IPS-15b (cell line): Measurements from ENCODE around the gene PGLYRP2.

Experiments
- H3K27me3 ChIP-seq: one replicate; pipeline ENCODE4 v1.6.1; 2013; ENCODE audit warnings: low read length; ENCODE audit not compliant: control insufficient read depth, insufficient read depth
- H3K36me3 ChIP-seq: one replicate; pipeline ENCODE4 v1.6.1; 2013; ENCODE audit warnings: low read length; ENCODE audit not compliant: control insufficient read depth, insufficient read depth
- H3K4me1 ChIP-seq: one replicate; pipeline ENCODE4 v1.6.1; 2013; ENCODE audit warnings: mild to moderate bottlenecking, low read length; ENCODE audit not compliant: control insufficient read depth, insufficient read depth
- H3K4me3 ChIP-seq: one replicate; pipeline ENCODE4 v1.5.1; 2013; ENCODE audit warnings: low read depth, low read length
- H3K9ac ChIP-seq: one replicate; pipeline ENCODE4 v1.6.1; 2013; ENCODE audit warnings: low read depth, mild to moderate bottlenecking, low read length
- H3K9me3 ChIP-seq: one replicate; pipeline ENCODE4 v1.6.1; 2013; ENCODE audit warnings: mild to moderate bottlenecking, low read length; ENCODE audit not compliant: control insufficient read depth, insufficient read depth

Gene PGLYRP2

DNA sequence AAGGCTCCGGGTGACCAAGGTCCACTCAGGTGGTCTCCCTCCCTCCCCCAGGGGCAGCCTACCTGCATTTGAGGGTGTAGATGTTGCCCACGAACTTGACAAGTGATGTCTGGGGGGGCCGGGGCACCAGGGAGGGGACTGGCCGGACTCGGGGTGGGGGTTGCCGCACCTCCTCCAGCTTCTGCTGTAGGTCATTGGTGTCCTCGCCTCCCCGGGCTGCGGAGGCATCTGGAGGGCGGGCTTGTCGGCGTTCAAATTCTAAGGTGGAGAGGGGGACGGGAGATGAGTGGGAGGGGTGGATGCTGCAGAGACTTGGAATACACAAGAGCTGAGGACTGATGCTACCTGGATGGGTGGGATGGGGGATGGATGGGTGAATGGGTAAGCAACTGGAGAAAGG, 55.2 kb downstream of the PGLYRP2 start:
- no peak overlapping the region for H3K9ac ChIP-seq
- peaks cover 3% of the 10 kb centered on the region for H3K4me1 ChIP-seq
- peaks cover 44% of the 10 kb centered on the region for H3K36me3 ChIP-seq
- no peak overlapping the region for H3K4me3 ChIP-seq
- no peaks in the 10 kb centered on the region for H3K27me3 ChIP-seq
- H3K9me3 ChIP-seq = no peaks in the 10 kb centered on the region

DNA sequence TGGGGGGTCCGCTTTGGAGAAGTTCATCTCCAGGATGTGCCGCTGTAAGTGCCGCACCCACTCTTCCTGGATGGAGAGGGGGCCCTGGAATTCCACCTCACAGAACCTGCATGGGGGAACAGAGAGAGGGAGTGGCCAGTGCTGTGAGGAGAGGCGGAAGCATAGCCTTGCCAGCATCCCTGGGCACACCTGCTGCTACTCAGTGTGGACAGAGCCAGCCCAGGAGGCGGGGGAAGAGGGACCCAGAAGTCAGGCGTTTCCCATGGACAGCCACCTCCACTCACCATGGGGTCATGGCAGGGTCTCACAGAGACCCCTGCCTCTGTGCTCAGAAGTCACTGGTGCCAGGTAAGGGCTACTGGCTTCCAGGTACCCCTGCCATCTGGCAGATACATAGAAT, 56.2 kb downstream of the PGLYRP2 start:
- H3K27me3 ChIP-seq = no peaks in the 10 kb centered on the region
- H3K4me1 ChIP-seq = peaks cover 3% of the 10 kb centered on the region
- no peaks in the 10 kb centered on the region for H3K9me3 ChIP-seq
- peaks cover 41% of the 10 kb centered on the region for H3K36me3 ChIP-seq
- H3K9ac ChIP-seq = no peak overlapping the region
- H3K4me3 ChIP-seq = no peak overlapping the region

DNA sequence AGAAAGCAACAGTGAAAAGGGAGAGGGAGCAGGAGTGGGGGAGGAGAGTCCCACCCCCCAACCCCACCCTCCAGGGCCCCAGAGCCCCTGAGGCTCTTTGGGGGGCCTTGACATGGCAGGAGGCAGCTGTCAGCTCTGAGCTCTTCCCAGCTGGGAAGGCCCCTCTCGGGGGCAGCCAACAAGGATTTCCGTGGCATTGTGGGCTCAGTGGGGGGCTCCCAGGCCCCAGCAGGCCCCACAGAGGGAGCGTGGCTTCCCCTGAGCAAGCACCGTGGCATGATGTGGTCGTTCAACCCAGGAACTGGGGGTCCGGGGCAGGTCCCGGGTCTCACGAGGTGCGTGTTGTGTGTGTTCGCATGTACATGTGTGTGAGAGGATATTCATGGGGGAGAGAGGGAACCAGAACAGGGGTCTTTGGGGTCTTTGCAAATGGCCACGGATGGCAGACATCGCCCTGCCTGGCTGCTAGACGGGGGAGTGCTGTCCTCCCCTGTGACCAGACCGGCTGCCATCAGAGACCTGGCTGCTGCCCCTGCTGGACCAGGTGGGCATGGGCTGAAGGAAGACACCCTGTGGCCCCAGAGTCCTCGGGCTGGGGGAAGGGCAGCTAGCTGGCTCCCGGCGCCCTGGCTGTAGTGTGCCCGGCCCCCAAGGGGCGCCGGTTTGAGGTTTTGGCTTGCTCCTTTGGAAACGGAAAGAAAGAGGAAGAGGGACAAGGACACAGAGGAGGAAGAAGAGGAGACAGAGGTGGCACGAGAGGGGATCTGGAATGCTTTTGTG, 56.8 kb downstream of the PGLYRP2 start:
- Histone ChIP-seq H3K36me3 (peaks cover 39% of the 10 kb centered on the region), H3K9ac (no peak overlapping the region), H3K4me3 (no peak overlapping the region), H3K27me3 (no peaks in the 10 kb centered on the region), H3K9me3 (no peaks in the 10 kb centered on the region), H3K4me1 (peaks cover 5% of the 10 kb centered on the region)

DNA sequence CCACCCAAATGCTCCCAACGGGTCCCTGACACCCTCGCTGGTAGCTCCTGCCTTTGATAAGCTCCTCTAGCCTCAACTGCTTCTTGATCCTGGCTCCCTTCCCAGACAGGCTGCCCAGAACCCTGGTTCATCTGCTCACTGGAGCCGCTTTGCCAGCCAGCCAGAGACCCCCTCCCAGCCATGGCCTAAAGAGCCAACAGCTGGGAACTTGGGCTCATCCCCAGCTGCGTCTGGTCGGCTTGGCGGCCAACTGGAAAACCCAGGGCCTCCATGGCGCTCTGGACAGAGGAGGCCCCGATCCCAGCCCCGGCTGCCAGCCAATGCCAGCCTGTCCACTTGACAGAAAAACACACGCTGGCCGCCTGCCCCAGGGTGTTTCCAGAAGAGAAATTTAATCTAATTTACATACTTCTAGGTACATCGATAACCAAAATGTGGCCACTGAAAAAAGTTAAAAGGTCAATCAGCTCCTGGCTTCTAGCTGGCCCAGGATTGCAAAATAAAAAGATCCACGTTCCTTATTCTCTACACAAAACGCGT, 57.5 kb downstream of the PGLYRP2 start:
- H3K4me1 ChIP-seq = peaks cover 6% of the 10 kb centered on the region
- H3K9me3 ChIP-seq = no peaks in the 10 kb centered on the region
- no peak overlapping the region for H3K4me3 ChIP-seq
- H3K27me3 ChIP-seq = no peaks in the 10 kb centered on the region
- H3K9ac ChIP-seq = no peak overlapping the region
- H3K36me3 ChIP-seq = peaks cover 32% of the 10 kb centered on the region

DNA sequence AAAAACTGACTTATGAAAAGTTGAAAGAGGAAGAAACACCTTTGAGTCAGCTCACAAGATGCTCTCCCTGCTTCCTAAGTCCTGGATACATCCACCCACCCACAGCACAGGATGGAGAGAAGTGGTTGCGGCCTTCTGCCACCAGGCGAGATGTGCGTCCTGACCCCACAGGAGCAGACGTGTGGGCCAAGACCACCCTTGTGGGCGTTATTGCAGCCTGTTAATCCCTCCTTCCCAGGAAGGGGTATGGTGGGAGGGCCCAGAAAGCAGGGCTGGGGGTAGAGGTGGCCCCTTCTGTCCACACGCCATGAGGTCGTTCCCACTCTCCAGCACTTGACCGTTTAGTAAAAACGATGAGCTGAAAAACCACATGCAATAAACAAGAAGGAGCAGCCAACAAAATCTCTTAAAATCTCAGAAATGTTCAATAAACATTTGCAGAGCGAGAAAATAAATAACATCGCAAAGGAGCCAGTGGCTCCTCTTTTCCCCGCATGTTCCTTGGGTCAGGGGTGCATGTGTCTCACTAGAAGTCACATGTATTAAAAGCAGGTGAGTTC, 58.1 kb downstream of the PGLYRP2 start:
- Histone ChIP-seq H3K36me3 (peaks cover 29% of the 10 kb centered on the region), H3K9me3 (no peaks in the 10 kb centered on the region), H3K4me1 (peaks cover 6% of the 10 kb centered on the region), H3K9ac (no peak overlapping the region), H3K27me3 (no peaks in the 10 kb centered on the region), H3K4me3 (no peak overlapping the region)

DNA sequence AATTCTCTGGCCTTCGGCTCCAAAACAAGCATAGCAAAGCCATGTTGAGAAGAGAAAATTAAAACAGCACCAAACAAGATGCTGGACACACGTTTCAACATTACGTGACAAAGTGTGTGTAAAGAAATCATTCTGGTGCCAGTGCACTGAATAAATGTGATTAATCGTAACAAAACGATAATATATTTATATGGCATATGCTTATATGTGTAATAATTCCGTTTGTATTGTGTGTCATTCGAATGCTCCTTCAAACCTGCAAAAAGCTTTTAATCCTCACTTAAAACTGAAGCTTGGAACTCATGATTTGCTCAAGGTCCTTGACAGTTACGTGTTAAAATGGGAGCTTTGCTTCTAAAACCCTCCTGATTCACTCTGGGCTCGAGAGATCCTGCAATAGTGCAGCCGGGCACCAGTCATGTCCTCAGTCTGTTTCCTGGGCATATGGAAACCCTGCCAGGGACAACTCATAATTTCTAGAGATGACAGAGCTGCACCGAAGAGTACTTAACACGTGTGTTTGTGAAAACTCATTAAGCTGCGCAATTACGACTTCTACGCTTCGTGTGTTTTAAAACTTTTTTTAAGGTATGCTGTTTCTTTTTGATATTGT, 59.8 kb downstream of the PGLYRP2 start:
- H3K36me3 ChIP-seq = peaks cover 16% of the 10 kb centered on the region
- peaks cover 6% of the 10 kb centered on the region for H3K4me1 ChIP-seq
- H3K4me3 ChIP-seq = no peak overlapping the region
- no peaks in the 10 kb centered on the region for H3K27me3 ChIP-seq
- H3K9ac ChIP-seq = no peak overlapping the region
- no peaks in the 10 kb centered on the region for H3K9me3 ChIP-seq
